RWPE1 (cell line): ENCODE measurements around the gene ZNRF1.

Experiments used
- CTCF ChIA-PET: fragments of 350-600 bp; sonication (Branson Sonifier 250); formaldehyde crosslinking; extraction: SDS; loops from one replicate; lab custom pipeline; 2021; lab: Yijun Ruan, JAX
- POLR2A ChIA-PET: fragments of 400-600 bp; formaldehyde crosslinking; extraction: SDS; loops from one replicate; lab custom pipeline; 2020; ENCODE audit warnings: antibody characterized with exemption; ENCODE audit not compliant: low non-redundant PET; lab: Yijun Ruan, JAX
- DNase-seq: peaks from one replicate; pipeline ENCODE4 v3.0.0; 2012; ENCODE audit warnings: low spot score
- H3K27ac ChIP-seq: fragments of 450-650 bp; 2 replicates; pipeline ENCODE4 v1.5.1; 2017
- TF ChIP-seq, protein P1 (sequence below): fragments of 450-650 bp; conservative IDR thresholded peaks from 2 replicates; pipeline ENCODE4 v1.5.1; 2017; ENCODE audit warnings: low read depth, mild to moderate bottlenecking

The ZNRF1 gene

DNA sequence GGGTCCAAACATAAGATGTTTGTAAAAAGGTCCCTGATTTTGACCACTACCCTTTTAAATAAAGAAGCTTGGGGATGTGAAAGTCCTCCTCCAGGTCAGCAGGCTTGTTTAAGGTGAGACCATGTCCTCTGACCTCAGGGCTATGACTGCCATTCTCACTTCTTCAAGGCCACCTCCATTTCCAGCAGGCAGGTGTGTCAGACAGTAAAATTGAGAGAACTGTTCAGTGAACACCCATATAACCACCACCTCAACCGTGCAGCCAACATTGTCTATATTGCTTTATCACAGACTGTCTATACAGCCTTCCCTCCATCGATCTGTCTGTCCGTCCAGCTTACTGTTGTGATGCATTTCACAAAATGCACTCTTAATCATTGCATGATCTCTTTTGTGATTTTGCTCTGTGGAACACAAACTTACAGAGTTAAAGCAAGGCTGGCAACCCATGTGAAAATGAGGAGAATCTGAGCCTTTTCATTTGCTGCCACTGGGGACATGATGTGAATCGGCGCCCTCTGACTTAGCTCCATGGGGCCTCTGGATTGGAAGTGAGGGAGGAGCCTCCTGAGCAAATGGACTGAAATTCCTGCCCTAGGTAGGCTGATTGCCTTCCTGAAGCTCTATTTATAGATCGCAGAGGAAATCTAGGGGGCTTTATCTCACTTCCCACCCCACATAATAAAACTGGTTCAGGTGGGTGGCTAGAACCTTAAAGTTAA is 53.8 kb downstream of the ZNRF1 start:
- no peak for DNase-seq
- no peak overlapping the region for H3K27ac ChIP-seq
- ChIA-PET CTCF (interaction anchor here (1.7 kb wide), 1 partner anchor 59 kb away, joined by 5 read pairs; no protein-coding TSS in a partner anchor), POLR2A (no interaction called here)
- TF ChIP-seq, protein P1, sequence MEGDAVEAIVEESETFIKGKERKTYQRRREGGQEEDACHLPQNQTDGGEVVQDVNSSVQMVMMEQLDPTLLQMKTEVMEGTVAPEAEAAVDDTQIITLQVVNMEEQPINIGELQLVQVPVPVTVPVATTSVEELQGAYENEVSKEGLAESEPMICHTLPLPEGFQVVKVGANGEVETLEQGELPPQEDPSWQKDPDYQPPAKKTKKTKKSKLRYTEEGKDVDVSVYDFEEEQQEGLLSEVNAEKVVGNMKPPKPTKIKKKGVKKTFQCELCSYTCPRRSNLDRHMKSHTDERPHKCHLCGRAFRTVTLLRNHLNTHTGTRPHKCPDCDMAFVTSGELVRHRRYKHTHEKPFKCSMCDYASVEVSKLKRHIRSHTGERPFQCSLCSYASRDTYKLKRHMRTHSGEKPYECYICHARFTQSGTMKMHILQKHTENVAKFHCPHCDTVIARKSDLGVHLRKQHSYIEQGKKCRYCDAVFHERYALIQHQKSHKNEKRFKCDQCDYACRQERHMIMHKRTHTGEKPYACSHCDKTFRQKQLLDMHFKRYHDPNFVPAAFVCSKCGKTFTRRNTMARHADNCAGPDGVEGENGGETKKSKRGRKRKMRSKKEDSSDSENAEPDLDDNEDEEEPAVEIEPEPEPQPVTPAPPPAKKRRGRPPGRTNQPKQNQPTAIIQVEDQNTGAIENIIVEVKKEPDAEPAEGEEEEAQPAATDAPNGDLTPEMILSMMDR = no peak

GRCh38 chr16:75053791-75054555 is 55.1 kb downstream of the ZNRF1 start:
- POLR2A ChIA-PET = no interaction called here
- no peak overlapping the region for H3K27ac ChIP-seq
- DNase-seq = no peak
- CTCF ChIA-PET = interaction anchor here (0.6 to 1.7 kb wide), 3 partner anchors 37 to 57 kb away, joined by 3 to 5 read pairs (median 4); no protein-coding TSS in a partner anchor
- TF ChIP-seq, protein P1 = no peak

DNA sequence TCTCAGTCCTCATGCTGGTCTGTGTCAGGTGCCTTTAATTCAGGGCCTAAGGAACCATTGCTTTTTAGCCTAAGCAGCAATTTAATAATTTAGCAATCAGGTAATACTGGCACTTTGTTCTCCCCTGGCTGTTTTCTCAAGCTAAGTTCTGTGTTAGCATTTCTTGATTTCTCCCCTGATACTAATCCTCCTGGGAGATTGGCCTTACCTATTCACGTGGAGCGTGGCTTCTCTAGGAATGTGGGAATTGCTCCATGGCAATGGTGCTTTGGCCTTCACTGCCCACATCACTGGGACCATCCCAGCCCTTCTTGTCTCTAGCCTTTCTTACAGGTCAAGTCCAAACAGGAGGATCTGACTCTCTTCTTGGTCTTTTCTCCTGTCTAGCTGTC is 55.7 kb downstream of the ZNRF1 start:
- ChIA-PET CTCF (no interaction called here), POLR2A (no interaction called here)
- H3K27ac ChIP-seq = no peak overlapping the region

GRCh38 chr16:75058806-75059205 is 60.0 kb downstream of the ZNRF1 start:
- H3K27ac ChIP-seq = no peak overlapping the region
- CTCF ChIA-PET = no interaction called here
- TF ChIP-seq, protein P1 = no peak
- no peak for DNase-seq
- POLR2A ChIA-PET = no interaction called here

More for the DNA sequence above, 55.7 kb downstream of the ZNRF1 start:
- no peak for DNase-seq
- TF ChIP-seq, protein P1 = no peak

DNA sequence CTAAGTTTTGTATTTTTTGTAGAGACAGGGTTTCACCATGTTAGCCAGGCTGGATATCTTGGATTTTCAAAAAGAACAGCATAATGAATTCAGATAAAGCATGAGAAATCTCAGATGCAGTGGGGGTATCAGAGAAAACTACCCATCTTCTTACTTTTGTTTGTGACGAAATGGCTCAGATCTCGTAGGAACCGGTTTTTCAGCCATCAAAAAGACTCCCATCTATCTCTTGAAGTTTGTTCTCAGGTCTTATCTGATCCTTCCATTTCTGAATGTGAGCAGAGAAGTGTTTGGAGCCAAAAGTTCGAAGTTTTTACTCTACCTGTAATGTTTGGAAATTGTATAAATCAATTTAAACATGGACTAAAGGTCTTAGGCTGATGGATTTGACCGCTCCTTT is 60.6 kb downstream of the ZNRF1 start:
- H3K27ac ChIP-seq = no peak overlapping the region
- ChIA-PET POLR2A (no interaction called here), CTCF (no interaction called here)
- DNase-seq = no peak
- TF ChIP-seq, protein P1 = no peak

DNA sequence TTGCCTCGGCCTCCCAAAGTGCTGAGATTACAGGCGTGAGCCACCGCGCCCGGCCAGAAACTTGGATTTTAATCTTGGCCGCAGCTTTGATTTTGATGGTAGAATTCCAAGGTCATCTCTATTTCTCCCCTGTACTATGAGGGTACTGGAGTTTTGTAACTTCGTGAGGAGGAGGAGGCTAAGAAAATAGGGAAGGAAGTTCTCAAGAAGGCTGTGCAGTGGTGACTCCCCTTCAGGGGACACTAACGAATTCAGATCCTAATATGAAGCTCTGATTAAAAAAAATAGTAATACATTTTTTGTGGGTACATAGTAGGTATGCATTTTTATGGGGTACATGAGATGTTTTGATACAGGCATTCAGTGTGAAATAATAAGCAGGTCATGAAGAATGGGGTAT is 61.9 kb downstream of the ZNRF1 start:
- H3K27ac ChIP-seq = no peak overlapping the region
- no peak for DNase-seq
- TF ChIP-seq, protein P1 = no peak
- ChIA-PET CTCF (interaction anchor here (0.6 kb wide), 1 partner anchor 28 kb away, joined by 4 read pairs; no protein-coding TSS in a partner anchor), POLR2A (no interaction called here)
